Neutrophil (primary cell): Measurements from ENCODE around the gene NXN.

Experiments
- H3K27ac ChIP-seq: fragments of 200-600 bp; sonication (generic); 2 replicates; pipeline ENCODE4 v1.5.1; 2016; ENCODE audit warnings: mild to moderate bottlenecking, moderate library complexity
- H3K27me3 ChIP-seq: fragments of 200-600 bp; sonication (generic); 2 replicates; pipeline ENCODE4 v1.6.0; 2016; ENCODE audit warnings: mild to moderate bottlenecking
- H3K36me3 ChIP-seq: fragments of 200-600 bp; sonication (generic); 2 replicates; pipeline ENCODE4 v1.5.1; 2017
- H3K4me1 ChIP-seq, 2 experiments: fragments of 200-600 bp in 1 of 2; sonication (generic) in 1 of 2; 1 replicate in 1 of 2; 2 replicates in 1 of 2; pipeline versions ENCODE4 v1.5.1 to v1.6.1; 2013 to 2016; ENCODE audit warnings: low read depth in 1 of 2, low read length in 1 of 2, mild to moderate bottlenecking in 1 of 2, moderate library complexity in 1 of 2; ENCODE audit not compliant: control insufficient read depth in 1 of 2, insufficient read depth in 1 of 2
- H3K4me3 ChIP-seq, 2 experiments: fragments of 200-600 bp in 1 of 2; sonication (generic) in 1 of 2; 1 replicate in 1 of 2; 2 replicates in 1 of 2; pipeline ENCODE4 v1.5.1; 2013 to 2016; ENCODE audit warnings: low read depth in 1 of 2, low read length in 1 of 2, mild to moderate bottlenecking in 1 of 2, moderate library complexity in 1 of 2
- H3K9me3 ChIP-seq: fragments of 200-600 bp; sonication (generic); 2 replicates; pipeline ENCODE4 v1.5.1; 2016
- TF ChIP-seq, protein P1 (sequence below): fragments of 200-600 bp; sonication (generic); IDR thresholded peaks from 2 replicates; pipeline ENCODE4 v1.5.1; 2016; ENCODE audit warnings: antibody characterized with exemption

NXN gene

GRCh38 chr17:962166-962565, 17.4 kb downstream of the NXN start:
- H3K9me3 ChIP-seq = no peaks in the 10 kb centered on the region

GRCh38 chr17:958712-959451, 20.7 kb downstream of the NXN start:
- H3K4me1 ChIP-seq = no peaks in the 10 kb centered on the region
- H3K4me3 ChIP-seq = no peak overlapping the region
- H3K9me3 ChIP-seq = no peaks in the 10 kb centered on the region
- peaks cover 37% of the 10 kb centered on the region for H3K27me3 ChIP-seq
- TF ChIP-seq, protein P1, sequence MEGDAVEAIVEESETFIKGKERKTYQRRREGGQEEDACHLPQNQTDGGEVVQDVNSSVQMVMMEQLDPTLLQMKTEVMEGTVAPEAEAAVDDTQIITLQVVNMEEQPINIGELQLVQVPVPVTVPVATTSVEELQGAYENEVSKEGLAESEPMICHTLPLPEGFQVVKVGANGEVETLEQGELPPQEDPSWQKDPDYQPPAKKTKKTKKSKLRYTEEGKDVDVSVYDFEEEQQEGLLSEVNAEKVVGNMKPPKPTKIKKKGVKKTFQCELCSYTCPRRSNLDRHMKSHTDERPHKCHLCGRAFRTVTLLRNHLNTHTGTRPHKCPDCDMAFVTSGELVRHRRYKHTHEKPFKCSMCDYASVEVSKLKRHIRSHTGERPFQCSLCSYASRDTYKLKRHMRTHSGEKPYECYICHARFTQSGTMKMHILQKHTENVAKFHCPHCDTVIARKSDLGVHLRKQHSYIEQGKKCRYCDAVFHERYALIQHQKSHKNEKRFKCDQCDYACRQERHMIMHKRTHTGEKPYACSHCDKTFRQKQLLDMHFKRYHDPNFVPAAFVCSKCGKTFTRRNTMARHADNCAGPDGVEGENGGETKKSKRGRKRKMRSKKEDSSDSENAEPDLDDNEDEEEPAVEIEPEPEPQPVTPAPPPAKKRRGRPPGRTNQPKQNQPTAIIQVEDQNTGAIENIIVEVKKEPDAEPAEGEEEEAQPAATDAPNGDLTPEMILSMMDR = no peak
- H3K27ac ChIP-seq = no peak overlapping the region
- no peaks in the 10 kb centered on the region for H3K36me3 ChIP-seq

More at GRCh38 chr17:962166-962565, 17.4 kb downstream of the NXN start:
- peaks cover 70% of the 10 kb centered on the region for H3K27me3 ChIP-seq
- TF ChIP-seq, protein P1 = no peak
- H3K27ac ChIP-seq = no peak overlapping the region
- no peaks in the 10 kb centered on the region for H3K36me3 ChIP-seq
- H3K4me3 ChIP-seq = no peak overlapping the region
- no peaks in the 10 kb centered on the region for H3K4me1 ChIP-seq

- Histone ChIP-seq H3K27ac (no peak overlapping the region), H3K4me3 (no peak overlapping the region), H3K4me1 (no peaks in the 10 kb centered on the region), H3K27me3 (peaks cover 32% of the 10 kb centered on the region), H3K36me3 (no peaks in the 10 kb centered on the region), H3K9me3 (no peaks in the 10 kb centered on the region)
- TF ChIP-seq, protein P1 = no peak
Observed at GRCh38 chr17:957856-958421, 21.6 kb downstream of the NXN start.

GRCh38 chr17:956905-957304, 22.7 kb downstream of the NXN start:
- Histone ChIP-seq H3K4me1 (no peaks in the 10 kb centered on the region), H3K27me3 (peaks cover 27% of the 10 kb centered on the region), H3K36me3 (no peaks in the 10 kb centered on the region), H3K27ac (no peak overlapping the region), H3K4me3 (no peak overlapping the region), H3K9me3 (no peaks in the 10 kb centered on the region)
- TF ChIP-seq, protein P1 = no peak

GRCh38 chr17:954431-955164, 25.0 kb downstream of the NXN start:
- TF ChIP-seq, protein P1 = no peak
- Histone ChIP-seq H3K36me3 (no peaks in the 10 kb centered on the region), H3K27ac (no peak overlapping the region), H3K4me3 (no peak overlapping the region), H3K27me3 (peaks cover 31% of the 10 kb centered on the region), H3K9me3 (no peaks in the 10 kb centered on the region), H3K4me1 (no peaks in the 10 kb centered on the region)
